ENCODE measurements around the gene GPR89A.
A peak's percentile ranks its signal among the peaks of the same experiment; 100 is the strongest.
"Not testable (repeated sequence)": the region's sequence is repeated elsewhere in the genome, so short reads cannot be mapped to it uniquely, and the experiment has no call there.

GPR89A gene

DNA sequence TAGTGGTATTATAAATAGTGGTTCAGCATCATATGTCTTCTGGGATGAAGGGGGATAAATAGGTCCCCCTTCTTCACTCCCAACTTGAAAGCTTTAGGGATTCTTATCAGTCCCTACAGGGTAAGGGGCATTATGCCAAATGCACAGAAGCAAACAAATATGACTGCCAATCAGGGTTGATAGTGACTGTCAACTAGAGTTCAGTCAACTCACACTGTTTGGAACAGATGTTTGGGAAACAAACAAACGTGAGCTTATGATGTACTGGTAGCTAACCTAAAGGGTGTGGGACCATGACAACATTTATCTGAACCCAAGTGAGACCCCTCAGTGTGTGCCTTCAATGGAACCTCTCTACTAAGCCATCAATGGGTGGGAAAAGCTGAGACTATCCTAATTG lies 65.4 kb downstream of the GPR89A start:
- not testable (repeated sequence) for FAIRE-seq; DNase-seq (ENCODE audit: insufficient read length, low spot score)

DNA sequence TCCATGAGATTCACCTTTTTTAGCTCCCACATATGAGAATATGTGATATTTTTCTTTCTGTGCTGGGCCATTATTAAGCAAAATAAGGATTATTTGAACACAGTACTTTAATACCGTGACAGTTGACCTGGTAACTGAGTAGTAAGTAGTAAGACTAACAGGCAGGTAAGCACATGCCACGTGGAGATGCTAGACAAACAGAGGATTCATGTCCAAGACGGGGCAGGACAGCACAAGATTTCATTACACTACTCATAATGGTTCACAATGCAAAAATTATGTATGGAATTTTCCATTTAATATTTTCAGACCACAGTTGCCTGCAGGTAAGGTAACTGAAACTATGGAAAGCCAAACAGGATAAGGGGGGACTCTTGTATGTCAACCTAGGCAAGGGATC lies 77.1 kb downstream of the GPR89A start:
- not testable (repeated sequence) for FAIRE-seq; DNase-seq (ENCODE audit: insufficient read length, low spot score)

- not testable (repeated sequence) for FAIRE-seq; DNase-seq (ENCODE audit: insufficient read length, low spot score)
Observed at GRCh38 chr1:145686078-145686477, 78.3 kb downstream of the GPR89A start.

DNA sequence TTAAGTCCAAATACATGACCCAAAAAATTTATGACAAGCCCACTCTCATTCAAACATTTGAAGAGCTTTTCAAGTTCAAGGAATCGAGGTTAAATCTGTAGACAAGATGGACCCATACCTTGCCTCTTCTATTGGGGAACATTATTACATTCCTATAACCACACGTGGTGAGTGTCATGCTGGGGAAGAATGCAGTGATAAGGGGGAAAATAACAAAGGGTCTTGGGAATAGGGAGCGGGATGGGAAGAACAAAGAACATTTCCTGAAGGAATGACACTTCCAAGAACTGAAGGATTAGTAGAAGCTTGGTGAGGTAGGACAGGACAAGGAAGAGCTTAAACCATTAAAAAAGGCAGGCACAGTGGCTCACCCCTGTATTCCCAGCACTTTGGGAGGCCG lies 80.5 kb downstream of the GPR89A start:
- no peak for FAIRE-seq
- DNase-seq (ENCODE audit: insufficient read length, low spot score) = no peak

- DNase-seq (ENCODE audit: insufficient read length, low spot score) (no peak), FAIRE-seq (no peak)
Observed at GRCh38 chr1:145688924-145689323, 81.1 kb downstream of the GPR89A start.

- FAIRE-seq = no peak
Observed at GRCh38 chr1:145689922-145690321, 82.1 kb downstream of the GPR89A start.

DNA sequence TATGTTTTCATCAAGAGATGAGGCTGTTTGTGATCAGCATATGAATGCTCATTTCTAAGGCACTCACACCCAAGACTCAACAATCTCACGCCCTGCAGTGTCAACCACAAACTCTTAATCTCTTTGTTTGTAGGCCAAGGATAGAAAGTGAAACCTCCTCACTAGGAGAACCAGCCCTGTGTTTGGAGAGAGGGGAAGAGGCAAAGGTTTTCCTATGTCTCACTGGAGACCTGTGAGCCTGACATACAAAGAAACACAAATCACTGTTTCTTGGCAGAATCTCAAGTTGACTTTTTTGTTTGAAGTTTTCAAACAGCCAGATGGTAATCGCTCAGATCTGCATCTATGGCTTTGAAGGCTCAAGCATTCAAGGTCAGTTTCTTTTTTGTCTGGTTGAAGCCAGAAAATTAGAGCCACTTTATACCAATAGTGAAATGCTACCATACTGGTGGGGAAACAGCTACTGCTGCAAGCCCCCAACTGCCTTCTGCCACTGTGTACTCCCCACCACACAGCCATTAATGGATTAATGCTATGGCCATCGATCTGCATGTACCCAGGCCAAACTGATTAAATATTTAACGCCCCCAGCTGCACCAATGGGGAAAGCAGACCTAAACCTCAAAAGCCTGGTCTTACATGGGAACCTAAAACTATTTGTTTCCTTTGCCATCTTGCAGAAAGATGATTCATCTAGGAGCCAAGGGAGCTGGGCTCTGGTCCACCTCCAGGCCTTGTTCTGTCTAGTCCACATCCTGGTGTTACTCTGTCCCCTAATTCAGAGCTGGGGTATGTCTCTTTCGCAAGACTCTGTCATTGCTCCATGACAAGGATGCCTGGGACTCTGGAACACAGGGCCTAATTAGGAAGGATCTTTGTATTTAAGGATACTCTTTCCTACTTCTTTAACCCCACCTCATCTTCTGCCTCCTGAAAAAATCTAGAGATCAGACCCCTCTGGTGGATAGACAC lies 83.1 kb downstream of the GPR89A start:
- DNase-seq (ENCODE audit: insufficient read length, low spot score) (peak; percentile 73), FAIRE-seq (peak; percentile 61)

More at GRCh38 chr1:145689922-145690321, 82.1 kb downstream of the GPR89A start:
- DNase-seq (ENCODE audit: insufficient read length, low spot score) = no peak

GRCh38 chr1:145692785-145693443 lies 85.1 kb downstream of the GPR89A start:
- no peak for DNase-seq (ENCODE audit: insufficient read length, low spot score)
- FAIRE-seq = no peak

DNA sequence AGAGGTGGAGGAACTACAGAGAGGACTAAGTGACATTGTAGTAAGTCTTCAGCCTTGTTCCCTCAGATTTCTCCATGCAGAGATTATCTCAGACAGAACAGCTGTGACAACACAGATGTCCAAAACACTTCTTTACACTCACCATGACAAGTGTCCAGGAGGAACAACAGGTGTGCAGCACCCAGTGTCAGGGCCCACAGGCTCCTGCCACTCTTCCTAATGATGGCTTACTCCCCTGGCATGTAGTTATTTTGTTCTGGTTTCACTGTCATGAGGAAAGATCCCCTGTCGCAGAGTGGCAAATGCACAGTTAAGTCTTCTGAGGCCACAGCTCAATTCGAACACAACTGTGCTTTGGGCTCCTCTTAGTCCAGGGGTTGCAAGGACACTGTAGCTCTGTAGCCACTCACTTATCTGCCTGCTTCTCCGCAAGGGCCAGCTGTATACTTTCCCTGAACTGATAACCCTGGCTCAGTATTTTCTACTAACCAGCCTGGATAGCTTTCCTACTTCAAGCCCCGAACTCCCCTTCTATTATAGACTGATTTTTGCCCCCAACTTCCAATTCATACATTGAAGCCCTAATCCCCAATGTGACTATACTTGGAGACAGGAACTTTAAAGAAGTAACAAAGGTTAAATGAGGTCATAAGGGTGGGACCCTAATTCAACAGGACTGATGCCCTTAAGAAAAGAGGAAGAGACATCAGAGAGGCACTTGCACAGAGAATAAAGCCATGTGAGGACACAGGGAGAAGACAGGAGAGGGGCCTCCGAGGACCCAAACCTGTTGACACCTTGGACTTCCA lies 88.2 kb downstream of the GPR89A start:
- DNase-seq (ENCODE audit: insufficient read length, low spot score) = no peak
- FAIRE-seq = no peak

DNA sequence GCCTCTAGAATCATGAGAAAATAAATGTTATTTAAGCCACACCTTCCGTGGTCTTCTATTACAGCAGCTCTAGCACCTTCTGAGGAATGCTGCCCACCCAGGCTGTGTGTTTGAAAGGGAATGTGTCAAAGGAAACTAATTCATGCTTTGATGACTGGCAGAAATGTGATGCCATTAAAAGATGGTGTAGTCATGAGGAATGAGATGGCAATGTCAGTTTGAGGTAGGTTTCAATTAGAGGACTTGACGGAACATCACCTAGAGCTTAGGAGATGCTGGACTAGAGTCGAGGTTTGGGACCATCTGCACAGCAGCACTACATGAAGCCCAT lies 88.8 kb downstream of the GPR89A start:
- no peak for FAIRE-seq

DNA sequence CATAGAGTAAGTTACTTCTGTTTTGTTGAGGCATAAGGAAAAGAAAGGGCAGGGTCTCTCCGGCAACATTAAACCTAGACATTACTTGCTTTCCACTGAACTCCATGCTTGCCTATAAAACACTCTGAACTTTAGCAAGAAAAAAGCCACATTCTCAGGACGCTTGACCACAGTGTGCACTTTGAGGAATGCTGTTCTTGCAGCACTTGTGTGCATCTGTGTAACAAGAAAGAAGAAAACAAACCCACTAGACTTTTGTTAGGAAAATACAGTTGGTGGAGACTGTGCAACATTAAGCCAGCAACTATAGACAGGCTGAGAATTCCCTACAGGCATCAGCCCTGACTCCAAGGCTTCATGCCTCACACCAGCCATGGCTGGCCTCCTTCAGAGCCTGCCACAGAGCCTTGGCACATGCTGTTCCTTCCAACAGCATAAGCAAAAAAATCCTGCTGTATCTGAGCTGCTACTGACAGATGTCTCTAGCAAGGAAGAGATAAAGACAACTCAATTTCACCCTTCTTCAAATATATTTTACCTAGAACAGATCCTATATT lies 93.6 kb downstream of the GPR89A start:
- DNase-seq (ENCODE audit: insufficient read length, low spot score) (no peak), FAIRE-seq (no peak)

More for the DNA sequence above, 88.8 kb downstream of the GPR89A start:
- DNase-seq (ENCODE audit: insufficient read length, low spot score) = no peak

DNA sequence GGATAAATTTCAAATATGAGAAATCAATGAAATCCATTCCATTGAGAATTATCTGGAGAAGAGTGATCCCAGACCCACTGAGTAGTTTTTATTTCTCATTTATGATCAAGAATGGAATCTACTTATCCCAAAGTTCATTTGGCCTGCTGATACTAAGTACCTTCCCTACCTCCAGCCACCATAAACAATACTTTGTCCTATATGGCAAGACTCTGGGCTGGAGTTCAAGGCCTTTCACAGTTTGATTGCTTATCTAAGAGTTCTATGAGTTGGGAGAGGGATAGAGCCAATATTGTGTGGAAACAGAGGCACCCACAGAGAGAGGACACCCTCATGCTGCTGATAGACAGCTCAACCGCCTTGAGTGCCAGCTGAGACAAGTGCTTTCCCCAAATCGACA lies 94.3 kb downstream of the GPR89A start:
- DNase-seq (ENCODE audit: insufficient read length, low spot score) (no peak), FAIRE-seq (no peak)

- DNase-seq (ENCODE audit: insufficient read length, low spot score) (no peak), FAIRE-seq (no peak)
Observed at GRCh38 chr1:145702826-145703225, 95.0 kb downstream of the GPR89A start.

DNA sequence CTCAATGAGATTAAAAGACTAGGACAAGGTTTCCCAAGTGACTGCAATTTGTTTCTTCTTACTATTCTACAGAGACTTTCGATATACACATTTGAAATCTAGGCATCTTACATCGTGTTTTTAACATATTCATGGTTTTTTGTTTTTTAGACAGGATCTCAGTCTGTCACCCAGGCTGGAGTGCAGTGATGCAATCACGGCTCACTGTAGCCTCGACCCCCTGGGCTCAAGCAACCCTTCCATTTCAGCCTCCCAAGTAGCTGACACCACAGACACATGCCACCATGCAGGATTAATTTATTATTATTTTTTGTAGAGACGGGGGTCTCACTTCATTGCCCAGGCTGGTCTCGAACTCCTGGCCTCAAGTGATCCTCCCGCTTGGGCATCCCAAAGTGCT lies 97.8 kb downstream of the GPR89A start:
- FAIRE-seq (no peak), DNase-seq (ENCODE audit: insufficient read length, low spot score) (no peak)

DNA sequence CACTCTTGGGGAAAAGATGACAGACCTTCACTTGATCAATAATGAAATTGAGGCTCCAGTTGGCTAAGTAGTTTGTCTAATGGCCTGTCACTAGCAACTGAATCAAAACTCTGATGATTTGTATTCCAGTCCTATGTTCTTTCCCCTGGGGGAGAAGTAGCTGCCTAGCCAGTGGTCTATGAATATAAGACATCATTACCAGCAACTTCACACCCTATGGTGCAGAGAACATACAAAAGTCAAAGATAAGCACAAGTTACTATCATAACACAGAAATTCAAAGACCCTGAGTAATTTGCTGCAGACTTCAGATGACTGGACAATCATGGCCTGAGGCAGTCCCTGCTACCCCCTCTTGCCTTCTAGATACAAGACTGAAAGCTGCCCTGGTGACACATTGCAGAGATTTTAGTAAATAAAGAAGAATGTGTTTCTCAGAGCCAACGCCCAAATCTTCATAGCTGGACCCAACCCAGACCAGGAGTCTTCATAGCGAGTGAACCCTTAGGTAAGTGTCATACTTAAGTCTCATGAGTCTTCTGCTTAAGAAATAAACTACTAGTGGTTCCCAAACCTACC lies 98.4 kb downstream of the GPR89A start:
- no peak for FAIRE-seq
- no peak for DNase-seq (ENCODE audit: insufficient read length, low spot score)

DNA sequence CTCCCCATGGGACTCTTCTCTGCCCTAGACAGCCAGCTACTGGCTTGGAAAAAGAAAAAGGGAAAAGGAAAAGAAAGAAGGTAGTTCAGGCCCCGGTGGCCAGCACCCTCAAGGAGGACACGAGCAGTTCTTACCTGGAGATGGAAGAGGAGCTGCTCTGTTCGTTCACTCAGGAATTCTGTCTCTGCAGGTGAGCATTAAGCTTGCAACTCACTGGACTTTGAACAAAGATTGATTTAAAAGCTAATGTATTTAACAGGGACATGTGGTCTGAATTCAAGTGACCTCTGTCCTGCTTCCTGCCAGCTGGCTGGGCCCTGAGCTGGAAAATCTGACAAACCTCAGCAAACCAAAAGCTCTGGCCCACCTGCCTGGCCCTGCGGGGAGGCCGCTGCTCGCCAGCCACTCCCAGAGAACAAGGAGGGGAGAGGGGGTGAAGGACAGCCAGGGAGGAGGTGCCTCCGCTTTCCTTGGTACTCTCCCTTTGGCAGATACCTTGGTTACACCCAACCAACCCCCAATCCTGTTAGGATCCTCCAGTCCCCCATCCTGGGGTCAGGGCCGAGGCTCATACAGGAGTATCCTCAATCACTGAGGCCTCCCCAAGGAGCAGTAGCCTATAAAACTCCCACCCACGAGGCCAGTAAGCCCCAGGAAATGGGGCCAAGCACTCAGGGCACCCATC lies 99.5 kb downstream of the GPR89A start, which contains the start of gene PDZK1:
Gene PDZK1 (minus strand): TSS at position 186 of the 685 bp plus-strand sequence. CDS start 19,347 bp downstream, outside the sequence.
- FAIRE-seq = no peak
- DNase-seq (ENCODE audit: insufficient read length, low spot score) = no peak

GRCh38 chr1:145708063-145708462 lies 100.3 kb downstream of the GPR89A start:
- DNase-seq (ENCODE audit: insufficient read length, low spot score) (no peak), FAIRE-seq (no peak)

GRCh38 chr1:145710291-145711027 lies 102.7 kb downstream of the GPR89A start:
- no peak for DNase-seq (ENCODE audit: insufficient read length, low spot score)
- no peak for FAIRE-seq

GRCh38 chr1:145711213-145711651 lies 103.4 kb downstream of the GPR89A start:
- no peak for DNase-seq (ENCODE audit: insufficient read length, low spot score)
- FAIRE-seq = no peak
